ENCODE data around the gene ATP5MC2. TPM values are rescaled to one million over a fixed set of nuclear protein-coding genes. Genes with fewer than 3 reads are reported as not detected.

Gene ATP5MC2
- total RNA-seq, 1 donor from 2014 or later, result 461 TPM

GRCh38 chr12:53625373-53625945 is 50.4 kb downstream of the ATP5MC2 start:
- Histone ChIP-seq H3K4me1 (peaks cover 28% of the 10 kb centered on the region), H3K36me3 (no peaks in the 10 kb centered on the region), H3K27me3 (no peaks in the 10 kb centered on the region), H3K9me3 (ENCODE audit: low read depth) (no peaks in the 10 kb centered on the region), H3K4me2 (peak overlapping the region; percentile 76), H3K79me2 (ENCODE audit: low read depth) (peaks cover 52% of the 10 kb centered on the region), H2AFZ (replicated peaks) (peak overlapping the region; percentile 53), H4K20me1 (ENCODE audit: low read depth) (no peaks in the 10 kb centered on the region), H3F3A (ENCODE audit: low read depth) (peaks cover 18% of the 10 kb centered on the region), H3K27ac (no peak overlapping the region), H3K9ac (no peak overlapping the region), H3K4me3 (peak overlapping the region; percentile 91)
- peak overlapping the region; percentile 92 for H3K4me3 Mint-ChIP-seq
- peaks cover 33% of the 10 kb centered on the region for H3K4me1 Mint-ChIP-seq
- H3K36me3 Mint-ChIP-seq, result peaks cover 5% of the 10 kb centered on the region
- no peaks in the 10 kb centered on the region for H3K9me3 Mint-ChIP-seq
- peak overlapping the region; percentile 100 for H3K27ac Mint-ChIP-seq
- DNase-seq (ENCODE audit: low spot score), result no peak
- no peaks in the 10 kb centered on the region for H3K27me3 Mint-ChIP-seq (ENCODE audit: insufficient read depth, low read depth)
- TF ChIP-seq CTCF (IDR thresholded peaks at IDR 0.05), result no peak
- no peak for TF ChIP-seq EZH2 (IDR thresholded peaks at IDR 0.05)
- no peak for TF ChIP-seq EZH2phosphoT487 (IDR thresholded peaks at IDR 0.05)

- Histone ChIP-seq H3K27me3 (no peaks in the 10 kb centered on the region), H3K4me2 (peak overlapping the region; percentile 76), H3K36me3 (no peaks in the 10 kb centered on the region), H3K27ac (no peak overlapping the region), H2AFZ (replicated peaks) (no peak overlapping the region), H3K9me3 (ENCODE audit: low read depth) (no peaks in the 10 kb centered on the region), H3F3A (ENCODE audit: low read depth) (peaks cover 18% of the 10 kb centered on the region), H3K4me1 (peaks cover 28% of the 10 kb centered on the region), H3K9ac (peak overlapping the region; percentile 33), H3K79me2 (ENCODE audit: low read depth) (peaks cover 54% of the 10 kb centered on the region), H3K4me3 (peak overlapping the region; percentile 91), H4K20me1 (ENCODE audit: low read depth) (no peaks in the 10 kb centered on the region)
- Mint-ChIP-seq H3K4me3 (peak overlapping the region; percentile 92), H3K27ac (peak overlapping the region; percentile 51), H3K27me3 (ENCODE audit: insufficient read depth, low read depth) (no peaks in the 10 kb centered on the region), H3K9me3 (no peaks in the 10 kb centered on the region), H3K4me1 (peaks cover 33% of the 10 kb centered on the region), H3K36me3 (peaks cover 5% of the 10 kb centered on the region)
- TF ChIP-seq EZH2phosphoT487 (IDR thresholded peaks at IDR 0.05) (no peak), EZH2 (IDR thresholded peaks at IDR 0.05) (no peak), CTCF (IDR thresholded peaks at IDR 0.05) (no peak)
- DNase-seq (ENCODE audit: low spot score), result no peak
Observed at GRCh38 chr12:53624956-53625355, 50.9 kb downstream of the ATP5MC2 start.

GRCh38 chr12:53624458-53624857 is 51.4 kb downstream of the ATP5MC2 start:
- Histone ChIP-seq H3K9ac (peak overlapping the region; percentile 33), H3K4me1 (peaks cover 28% of the 10 kb centered on the region), H3K27me3 (no peaks in the 10 kb centered on the region), H2AFZ (replicated peaks) (no peak overlapping the region), H3K36me3 (no peaks in the 10 kb centered on the region), H3K4me3 (peak overlapping the region; percentile 91), H3K9me3 (ENCODE audit: low read depth) (no peaks in the 10 kb centered on the region), H3F3A (ENCODE audit: low read depth) (peaks cover 18% of the 10 kb centered on the region), H3K79me2 (ENCODE audit: low read depth) (peaks cover 59% of the 10 kb centered on the region), H4K20me1 (ENCODE audit: low read depth) (no peaks in the 10 kb centered on the region), H3K4me2 (peak overlapping the region; percentile 76), H3K27ac (no peak overlapping the region)
- peaks cover 33% of the 10 kb centered on the region for H3K4me1 Mint-ChIP-seq
- H3K27me3 Mint-ChIP-seq (ENCODE audit: insufficient read depth, low read depth), result no peaks in the 10 kb centered on the region
- no peaks in the 10 kb centered on the region for H3K9me3 Mint-ChIP-seq
- peak overlapping the region; percentile 92 for H3K4me3 Mint-ChIP-seq
- H3K27ac Mint-ChIP-seq, result no peak overlapping the region
- H3K36me3 Mint-ChIP-seq, result peaks cover 5% of the 10 kb centered on the region
- TF ChIP-seq CTCF (IDR thresholded peaks at IDR 0.05) (no peak), EZH2phosphoT487 (IDR thresholded peaks at IDR 0.05) (no peak), EZH2 (IDR thresholded peaks at IDR 0.05) (no peak)
- no peak for DNase-seq (ENCODE audit: low spot score)

All from neural progenitor cell (in vitro differentiated cells).